GM21528 (cell line): Measurements from ENCODE around the gene FHIP1A.
"Not testable (repeated sequence)": the region's sequence is repeated elsewhere in the genome, so short reads cannot be mapped to it uniquely, and the experiment has no call there.

Experiments
- ATAC-seq: cut with Tn5 transposase; IDR thresholded peaks from one replicate; pipeline ENCODE4 v1.9.1; 2021; ENCODE audit warnings: mild to moderate bottlenecking, moderate library complexity; ENCODE audit not compliant: unreplicated experiment, low FRiP score

The FHIP1A gene

DNA sequence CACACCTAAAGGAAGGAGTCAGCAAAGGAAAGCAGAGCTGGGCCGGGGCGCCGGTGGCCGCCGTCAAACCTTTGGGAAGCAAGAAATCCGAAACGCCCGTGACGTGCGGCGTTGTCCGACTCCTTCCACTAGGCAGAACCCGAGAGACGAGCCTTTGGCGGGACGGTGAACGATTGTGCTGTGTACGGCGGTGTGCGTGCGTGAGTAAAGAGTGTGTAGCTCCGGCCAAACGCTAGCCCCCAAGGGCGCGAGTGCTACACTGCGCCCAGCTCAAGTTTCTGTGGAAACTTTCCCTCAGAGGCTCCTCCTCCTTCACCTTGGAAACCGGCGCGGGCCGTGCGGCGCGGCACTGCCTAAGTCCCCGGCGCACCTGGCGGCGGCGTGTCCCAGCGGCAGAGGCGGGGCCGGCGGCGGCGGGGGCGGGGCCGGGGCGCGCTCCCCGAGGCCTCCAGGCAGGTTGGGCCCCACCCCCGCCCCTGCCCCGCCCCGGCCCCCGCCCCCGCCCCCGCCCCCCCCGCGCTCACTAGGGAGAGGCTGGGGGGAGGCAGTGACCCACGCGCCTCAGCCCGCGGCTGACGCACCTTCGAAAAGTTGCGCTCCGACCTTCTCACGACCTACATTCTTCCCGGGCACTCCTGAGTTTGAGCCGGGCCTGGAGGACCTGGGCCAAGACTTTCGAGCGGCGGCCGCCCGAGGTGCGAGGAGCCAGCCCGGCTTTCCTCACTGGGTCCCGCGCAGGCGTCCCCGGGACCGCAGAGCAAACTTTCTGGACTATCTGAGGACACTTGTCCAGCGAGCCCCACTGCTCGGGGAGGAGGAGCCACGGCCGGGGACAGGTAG is at the start of gene FHIP1A:
Gene FHIP1A (plus strand): TSS at position 547 of the 840 bp plus-strand sequence. CDS start 157,084 bp downstream, outside the sequence.
- ATAC-seq = peak; percentile 84

DNA sequence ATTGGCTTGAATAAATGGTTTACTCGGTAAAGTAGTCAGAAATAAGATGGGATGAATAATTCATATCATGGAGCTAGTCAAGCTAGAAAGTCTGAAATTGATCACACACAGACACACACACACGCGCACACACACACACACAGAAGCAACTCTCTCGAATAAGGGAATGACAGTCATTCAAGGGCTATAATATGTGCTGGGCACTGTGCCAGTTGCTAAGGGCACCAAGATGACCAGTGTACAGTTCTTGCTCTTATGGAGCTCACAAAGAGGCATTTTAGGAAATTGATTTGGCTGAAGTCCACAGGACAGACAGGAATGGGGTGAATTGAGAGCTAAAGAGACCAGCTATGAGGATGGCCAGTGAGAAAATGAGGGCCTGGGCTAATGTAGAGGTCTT is 49.4 kb upstream of the FHIP1A start:
- no peak for ATAC-seq

DNA sequence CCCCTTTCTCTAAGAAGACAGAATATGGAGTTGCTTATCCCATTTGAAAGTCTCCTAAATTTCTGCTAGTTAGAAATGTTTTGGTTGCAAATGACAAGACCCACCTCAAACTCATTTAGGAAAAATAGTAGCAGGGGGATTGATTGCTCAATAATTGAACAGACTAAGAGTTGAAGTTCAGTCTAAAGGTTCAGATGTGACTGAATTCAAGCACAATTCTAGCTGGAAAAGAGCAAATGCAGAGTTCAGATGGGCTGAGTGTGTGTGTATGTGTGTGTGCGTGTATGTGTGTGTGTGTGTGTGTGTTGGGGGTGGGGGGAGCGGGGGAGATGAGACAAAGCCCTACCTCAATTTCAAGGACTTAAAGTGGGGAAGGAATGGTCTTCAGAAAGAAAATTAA is 47.9 kb upstream of the FHIP1A start:
- ATAC-seq = no peak

DNA sequence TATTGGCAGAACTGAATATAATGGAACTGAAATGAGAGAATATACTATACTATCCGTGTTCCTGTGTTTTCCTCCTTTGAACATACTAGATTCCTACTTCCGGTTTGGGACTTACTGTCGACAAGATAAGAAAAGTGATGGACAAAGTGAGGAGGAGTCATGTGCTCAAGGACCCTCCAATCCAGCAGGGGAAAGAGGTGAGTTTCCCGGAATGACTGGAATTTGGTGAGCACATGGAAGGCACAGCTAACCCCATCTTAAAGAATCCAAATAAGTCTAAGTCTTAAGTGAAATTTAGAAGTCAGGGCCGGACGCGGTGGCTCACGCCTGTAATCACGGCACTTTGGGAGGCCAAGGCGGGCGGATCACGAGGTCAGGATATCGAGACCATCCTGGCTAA is 47.0 kb upstream of the FHIP1A start:
- no peak for ATAC-seq

DNA sequence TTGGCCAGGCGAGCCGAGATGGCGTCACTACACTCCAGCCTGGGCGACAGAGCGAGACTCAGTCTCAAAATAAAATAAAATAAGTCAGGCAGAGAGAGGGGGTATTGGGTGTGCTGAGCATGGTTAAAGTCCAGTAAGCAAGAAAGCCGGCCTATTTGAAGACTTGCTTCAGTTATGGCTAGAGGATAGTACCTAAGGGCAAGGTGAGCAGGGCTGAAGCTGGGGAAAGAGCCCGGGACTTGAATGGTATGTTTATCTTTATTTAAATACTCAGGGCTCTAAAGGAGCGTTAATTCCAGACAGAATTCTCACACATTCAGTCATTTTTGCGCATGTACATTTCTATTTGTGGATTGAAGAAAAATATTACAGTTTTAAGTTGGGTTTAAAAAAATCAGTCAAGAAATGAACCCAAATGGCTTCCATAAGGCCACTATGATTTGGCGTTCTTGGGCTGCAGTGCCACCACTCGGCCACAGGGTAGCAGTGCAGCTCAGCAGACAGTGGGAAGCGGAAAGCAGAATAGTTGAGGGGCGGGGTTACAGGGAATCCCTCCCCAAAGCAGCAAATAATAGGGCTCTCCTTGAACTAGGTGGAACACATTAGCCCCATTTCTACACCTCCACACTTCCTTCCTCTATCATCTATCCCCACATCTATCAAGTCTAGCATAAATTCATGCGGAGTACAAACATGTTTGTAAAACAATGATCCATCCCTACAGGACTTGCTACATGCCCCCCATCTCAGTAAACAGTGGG is 46.4 kb upstream of the FHIP1A start:
- peak; percentile 96 for ATAC-seq

DNA sequence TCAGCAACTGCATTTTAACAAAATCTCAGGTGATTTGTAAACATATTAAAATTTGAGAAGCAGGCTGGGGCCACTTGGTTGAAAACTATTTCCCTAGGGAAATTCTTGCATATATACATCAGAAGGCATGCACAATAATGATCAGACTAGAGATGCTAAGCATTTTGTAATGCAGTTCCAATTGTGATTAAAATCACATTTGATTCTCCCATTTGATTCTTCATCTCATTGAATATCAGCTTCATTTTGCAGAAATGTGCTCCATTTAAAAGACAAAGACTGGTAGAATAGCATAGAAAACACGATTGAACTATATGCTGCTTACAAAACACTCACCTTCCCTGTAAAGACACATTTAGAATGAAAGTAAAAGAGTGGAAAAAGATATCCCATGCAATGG is 32.4 kb upstream of the FHIP1A start:
- ATAC-seq = no peak

DNA sequence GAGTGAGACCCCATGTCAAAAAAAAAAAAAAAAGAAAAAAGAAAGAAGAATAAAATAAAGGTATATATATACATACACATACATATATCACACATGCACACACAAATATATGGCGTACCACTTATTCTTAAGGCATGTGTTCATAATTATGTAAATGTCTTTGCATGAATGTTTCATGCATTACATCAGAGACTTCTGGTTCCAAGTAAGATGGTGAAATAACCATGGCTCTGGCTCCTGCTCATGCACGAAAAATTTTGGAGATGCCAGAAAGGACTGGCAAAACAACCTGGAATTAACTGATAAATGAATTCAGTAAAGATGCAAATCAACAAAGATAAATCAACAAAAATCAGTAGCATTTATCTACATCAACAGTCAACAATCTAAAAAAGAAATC is 19.7 kb upstream of the FHIP1A start:
- no peak for ATAC-seq

DNA sequence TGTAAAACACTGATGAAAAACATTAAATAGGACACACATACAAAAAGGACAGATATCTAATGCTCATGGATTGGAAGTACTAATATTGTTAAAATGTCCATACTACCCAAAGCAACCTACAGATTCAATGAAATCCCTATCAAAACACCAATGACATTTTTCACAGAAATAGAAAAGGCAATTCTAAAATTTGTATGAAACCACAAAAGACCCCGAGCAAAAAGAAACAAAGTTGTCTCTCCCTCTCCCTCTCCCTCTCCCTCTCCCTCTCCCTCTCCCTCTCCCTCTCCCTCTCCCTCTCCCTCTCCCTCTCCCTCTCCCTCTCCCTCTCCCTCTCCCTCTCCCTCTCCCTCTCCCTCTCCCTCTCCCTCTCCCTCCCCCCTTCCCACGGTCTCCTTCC is 19.2 kb upstream of the FHIP1A start:
- ATAC-seq = not testable (repeated sequence)

DNA sequence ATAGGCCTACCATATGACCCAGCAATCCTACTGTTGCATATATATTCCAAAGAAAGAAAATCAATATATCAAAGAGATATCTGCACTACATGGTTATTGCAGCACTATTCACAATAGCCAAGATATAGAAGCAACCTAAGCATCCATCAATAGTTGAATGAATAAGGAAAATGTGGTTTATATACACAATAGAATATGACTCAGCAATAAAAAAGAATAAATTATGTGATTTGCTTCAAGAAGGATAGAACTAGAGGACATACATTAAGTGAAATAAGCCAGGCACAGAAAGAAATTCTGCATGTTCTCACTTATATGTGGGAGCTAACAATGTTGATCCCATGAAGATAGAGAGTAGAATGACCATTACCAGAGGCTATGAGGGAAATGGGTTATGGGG is 13.1 kb upstream of the FHIP1A start:
- ATAC-seq = no peak

DNA sequence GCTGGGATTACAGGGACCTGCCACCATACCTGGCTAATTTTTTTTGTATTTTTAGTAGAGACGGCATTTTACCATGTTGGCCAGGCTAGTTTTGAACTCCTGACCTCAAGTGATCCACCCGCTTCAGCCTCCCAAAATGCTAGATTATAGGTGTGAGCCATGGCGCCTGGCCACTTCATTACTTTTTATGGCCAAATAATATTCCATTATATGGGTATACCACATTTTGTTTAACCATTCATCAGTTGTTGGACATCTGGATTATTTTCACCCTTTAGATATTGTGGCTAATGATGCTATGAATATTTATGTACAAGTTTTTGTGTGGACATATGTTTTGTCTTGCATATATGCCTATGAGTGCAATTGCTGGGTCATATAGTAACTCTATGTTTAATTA is 8.6 kb upstream of the FHIP1A start:
- ATAC-seq = no peak

DNA sequence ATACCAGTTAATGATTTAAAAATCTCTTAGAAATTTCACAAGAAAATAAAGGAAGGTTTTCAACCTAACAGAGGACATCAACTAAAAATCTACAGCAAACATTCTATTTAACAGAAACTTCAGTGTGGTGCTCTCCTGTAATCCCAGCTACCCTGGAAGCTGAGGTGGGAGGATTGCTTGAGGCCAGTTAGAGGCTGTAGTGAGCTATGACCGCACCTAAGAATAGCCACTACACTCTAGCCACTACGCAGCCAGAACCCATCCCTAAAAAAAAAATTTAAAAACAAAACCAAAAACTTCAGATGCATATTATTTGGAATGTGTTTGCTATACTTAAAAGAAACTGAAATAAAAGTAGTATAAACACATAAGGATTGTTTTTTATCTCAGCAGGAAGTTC is 7.2 kb upstream of the FHIP1A start:
- no peak for ATAC-seq

DNA sequence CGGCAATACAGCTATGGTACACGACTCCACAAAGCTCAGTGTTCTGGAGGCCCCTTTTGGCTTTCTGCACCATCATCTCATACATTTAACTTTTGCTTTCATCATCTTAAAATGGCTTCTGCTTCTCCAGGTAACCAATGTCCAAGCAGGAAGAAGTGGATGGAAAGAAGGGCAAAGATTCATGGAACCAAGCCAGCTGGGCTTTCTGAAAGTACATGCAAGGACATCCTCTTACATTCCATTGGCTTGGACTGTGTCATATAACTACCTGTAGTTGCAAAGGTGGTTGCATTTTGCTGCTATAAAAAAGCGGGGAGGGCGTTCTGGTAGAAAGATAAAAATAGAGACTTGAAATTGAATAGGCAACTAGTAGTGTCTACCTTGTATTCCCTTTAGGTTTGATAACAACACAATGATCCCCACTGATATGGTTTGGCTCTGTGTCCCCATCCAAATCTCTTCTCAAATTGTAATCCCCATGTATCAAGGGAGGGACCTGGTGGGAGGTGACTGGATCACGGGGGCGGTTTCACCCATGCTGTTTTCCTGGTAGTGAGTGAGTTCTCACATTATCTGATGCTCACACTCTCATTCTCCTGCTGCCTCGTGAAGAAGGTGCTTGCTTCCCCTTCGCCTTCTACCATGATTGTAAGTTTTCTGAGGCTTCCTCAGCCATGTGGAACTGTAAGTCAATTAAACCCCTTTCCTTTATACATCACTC is 6.7 kb upstream of the FHIP1A start:
- ATAC-seq = no peak

DNA sequence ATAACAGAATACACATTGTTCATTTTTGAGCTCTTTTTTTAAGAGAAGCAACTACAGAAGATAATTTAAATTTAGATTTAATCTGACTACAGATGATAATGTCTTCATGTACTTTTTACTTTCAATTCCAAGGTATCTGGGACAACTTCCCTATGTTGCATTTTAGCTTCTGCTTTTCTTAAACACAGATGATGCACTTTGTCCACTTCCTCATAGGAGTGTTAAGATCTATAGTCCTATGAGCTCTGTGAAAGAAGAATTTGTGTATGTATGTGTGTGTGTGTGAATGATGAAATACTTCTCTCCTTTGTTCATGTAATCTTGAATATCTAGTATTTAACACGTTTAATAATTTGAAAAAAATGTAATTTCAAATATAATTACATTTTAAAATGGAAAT is 5.3 kb upstream of the FHIP1A start:
- ATAC-seq = no peak

DNA sequence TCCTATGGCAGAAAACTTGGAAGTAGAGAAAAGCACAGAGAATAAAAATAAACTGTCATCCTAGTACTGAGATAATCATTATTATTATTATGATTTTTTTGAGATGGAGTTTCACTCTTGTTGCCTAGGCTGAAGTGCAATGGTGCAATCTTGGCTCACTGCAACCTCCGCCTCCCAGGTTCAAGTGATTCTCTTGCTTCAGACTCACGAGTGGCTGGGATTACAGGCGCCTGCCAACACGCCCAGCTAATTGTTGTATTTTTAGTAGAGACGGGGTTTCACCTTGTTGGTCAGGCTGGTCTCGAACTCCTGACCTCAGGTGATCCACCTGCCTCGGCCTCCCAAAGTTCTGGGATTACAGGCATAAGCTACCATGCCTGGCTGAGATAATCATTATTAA is 4.2 kb upstream of the FHIP1A start:
- ATAC-seq = not testable (repeated sequence)

DNA sequence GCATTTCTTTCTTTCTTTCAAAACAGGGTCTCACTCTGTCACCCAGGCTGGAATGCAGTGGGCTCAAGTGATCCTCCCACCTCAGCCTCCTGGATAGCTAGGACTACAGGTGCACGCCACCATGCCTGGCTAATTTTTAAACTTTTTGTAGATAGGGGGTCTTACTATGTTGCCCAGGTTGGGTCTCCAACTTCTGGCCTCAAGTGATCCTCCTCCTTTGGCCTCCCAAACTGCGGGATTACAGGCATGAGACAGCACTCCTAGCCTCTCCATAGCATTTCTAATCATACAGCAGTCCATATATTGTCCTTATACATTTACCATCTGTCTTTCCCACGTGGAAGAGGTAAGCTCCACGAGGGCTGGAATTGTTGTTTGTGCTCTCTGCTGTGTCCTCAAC is 2.0 kb upstream of the FHIP1A start:
- ATAC-seq = no peak

DNA sequence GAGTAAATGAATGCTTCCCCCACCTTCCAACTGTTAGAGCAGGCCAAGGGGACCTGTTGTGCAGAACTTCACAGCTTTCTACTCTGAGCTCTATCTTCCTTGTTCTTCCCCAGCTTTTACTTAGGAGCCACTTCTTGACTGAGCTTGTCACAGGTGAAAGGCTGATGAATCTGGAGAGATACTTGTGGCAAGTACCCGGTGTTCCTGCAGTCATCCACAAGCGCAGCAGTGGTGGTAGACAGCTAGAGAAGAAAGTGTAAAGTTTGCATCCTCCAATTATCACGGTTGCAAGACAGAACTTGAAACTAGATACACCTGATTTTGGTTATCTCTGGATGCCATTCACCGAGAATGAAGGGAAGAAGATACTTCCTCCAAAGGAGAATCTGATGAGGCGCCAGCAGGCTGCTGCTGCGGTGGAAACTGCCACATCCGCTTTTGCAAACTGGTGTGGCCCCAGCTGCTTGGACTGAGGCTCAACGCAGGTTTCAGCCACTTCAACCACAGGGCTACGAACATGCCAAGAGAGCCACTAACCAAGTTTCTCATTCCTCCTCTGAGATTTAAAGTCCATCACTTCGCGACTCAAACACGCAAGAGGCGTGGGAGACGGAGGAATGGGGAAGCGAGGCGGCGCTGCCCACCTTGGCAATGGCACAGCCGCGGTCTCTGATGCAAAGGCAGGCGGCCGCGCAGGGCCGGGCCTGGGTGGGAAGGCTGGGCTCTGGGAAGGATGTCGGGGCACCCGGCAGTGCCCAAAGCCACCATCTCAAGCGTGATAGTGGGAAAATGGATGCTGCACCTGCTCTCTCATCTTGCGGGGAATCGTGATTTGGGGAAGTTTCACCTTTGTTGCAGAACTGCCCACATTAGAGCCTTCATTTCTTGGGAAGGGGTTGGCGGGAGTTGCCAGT is 1.3 kb upstream of the FHIP1A start:
- peak; percentile 88 for ATAC-seq

DNA sequence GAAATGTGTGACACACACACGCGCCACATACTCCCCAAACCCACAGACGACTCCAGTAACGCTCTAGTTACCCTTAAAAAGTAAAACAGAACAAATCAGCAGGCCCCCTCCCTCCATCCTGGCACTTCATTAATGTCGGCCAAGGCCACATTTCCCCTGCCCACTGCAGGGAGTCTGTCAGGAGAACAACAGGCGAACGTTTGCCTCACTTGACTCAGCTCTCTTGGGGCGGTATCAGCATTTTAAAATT is 671 bp upstream of the FHIP1A start:
- peak; percentile 16 for ATAC-seq

DNA sequence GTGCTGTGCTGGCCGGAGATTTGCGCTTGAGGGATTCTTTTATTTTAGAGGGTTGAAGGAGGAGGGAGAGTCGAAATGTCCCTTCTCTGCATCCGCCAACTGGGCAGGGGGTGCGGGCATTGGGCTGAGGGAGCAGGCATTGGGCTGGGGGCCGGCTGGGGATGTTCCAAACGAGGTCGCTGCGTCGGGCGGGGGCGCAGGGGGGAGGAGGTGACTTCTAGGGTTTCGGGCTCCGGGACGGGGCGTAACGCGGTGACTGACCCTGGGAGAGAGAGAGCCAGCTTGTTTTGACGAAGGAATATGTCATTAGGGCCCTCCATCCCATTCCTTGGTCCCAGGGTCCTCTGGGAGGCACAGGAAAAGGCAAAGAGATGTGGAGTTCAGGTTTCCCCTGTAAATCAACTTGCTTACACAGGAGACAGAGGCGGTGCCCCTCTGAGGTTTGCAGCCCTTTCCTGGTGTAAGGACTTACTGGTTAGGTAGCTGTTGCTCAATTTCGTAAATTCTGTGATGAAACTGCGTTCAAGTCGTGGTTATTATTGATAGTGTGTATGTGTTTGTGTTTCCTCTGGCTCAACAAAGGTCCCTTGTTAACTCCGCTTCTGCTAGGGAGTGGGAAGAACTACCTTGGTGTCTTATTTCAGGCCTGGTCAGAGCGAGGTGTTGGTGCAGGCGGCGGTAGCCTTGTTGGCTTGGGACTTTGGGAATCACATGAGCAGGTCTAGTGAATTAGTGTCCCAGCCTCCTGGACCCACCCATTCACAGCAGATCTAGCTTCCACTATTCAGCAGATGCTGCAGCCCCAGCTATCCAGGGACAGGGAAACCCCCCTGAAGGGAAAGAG is 716 bp downstream of the FHIP1A start:
- no peak for ATAC-seq

DNA sequence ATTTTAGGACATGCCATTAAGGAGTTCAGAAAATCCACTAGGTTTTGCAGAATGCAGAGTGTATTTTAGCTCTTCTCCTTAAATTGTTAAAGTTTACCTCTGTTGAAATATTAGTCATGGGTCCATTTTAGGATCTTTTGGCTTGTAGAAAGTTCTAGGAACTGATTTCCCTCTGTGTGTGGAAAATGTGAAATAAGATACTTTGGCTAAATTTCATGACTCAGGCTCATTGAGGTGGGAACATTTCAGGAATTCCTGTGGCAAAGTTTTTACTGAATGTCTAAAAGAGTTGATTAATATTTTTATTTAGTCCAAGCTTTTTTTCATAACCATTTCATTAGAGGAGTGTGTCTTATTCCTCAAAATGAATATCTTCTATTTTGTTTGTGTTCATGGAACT is 7.0 kb downstream of the FHIP1A start:
- no peak for ATAC-seq

DNA sequence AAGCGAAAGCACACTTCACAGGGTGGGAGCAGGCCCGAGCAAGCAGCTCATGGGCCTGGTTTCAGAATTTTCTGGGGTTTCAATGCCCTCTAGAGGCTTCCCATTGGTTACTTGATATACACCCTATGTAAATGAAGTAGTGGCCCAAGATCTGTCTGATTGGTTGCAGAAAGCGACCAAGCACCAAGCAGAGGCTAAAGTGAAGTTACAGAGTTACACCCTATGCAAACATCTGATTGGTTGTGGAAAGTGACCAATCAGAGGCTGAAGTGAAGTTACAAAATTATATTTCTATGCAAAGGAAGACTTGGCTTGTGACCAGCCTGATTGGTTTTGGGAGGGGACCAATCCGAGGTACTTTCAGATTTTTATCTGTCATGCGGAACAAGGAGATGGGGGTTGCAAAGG is 8.2 kb downstream of the FHIP1A start:
- no peak for ATAC-seq
